Ectodermal cell (in vitro differentiated cells): ENCODE data around the gene UBE2S.

Experiments
- H3K27ac ChIP-seq: 2 replicates; pipeline ENCODE4 v1.7.0; 2013; ENCODE audit warnings: mild to moderate bottlenecking, low read depth, low read length; ENCODE audit not compliant: insufficient read depth, poor library complexity, severe bottlenecking
- H3K27me3 ChIP-seq: 2 replicates; pipeline ENCODE4 v1.7.0; 2013; ENCODE audit warnings: mild to moderate bottlenecking, low read length; ENCODE audit not compliant: insufficient read depth, control insufficient read depth, poor library complexity, severe bottlenecking
- H3K36me3 ChIP-seq: one replicate; pipeline ENCODE4 v1.7.0; 2013; ENCODE audit warnings: low read length; ENCODE audit not compliant: control insufficient read depth, insufficient read depth
- H3K4me1 ChIP-seq: one replicate; pipeline ENCODE4 v1.7.0; 2013; ENCODE audit warnings: low read length; ENCODE audit not compliant: control insufficient read depth, insufficient read depth
- H3K4me3 ChIP-seq: 2 replicates; pipeline ENCODE4 v1.7.0; 2013; ENCODE audit warnings: low read depth, low read length, control low read depth; ENCODE audit not compliant: insufficient read depth
- H3K9me3 ChIP-seq: 2 replicates; pipeline ENCODE4 v1.7.0; 2013; ENCODE audit warnings: mild to moderate bottlenecking, low read length, moderate library complexity; ENCODE audit not compliant: control insufficient read depth
- WGBS, 2 experiments: methylation state at CpG; one replicate each; pipeline ENCODE4 v1.1.7; 2013; ENCODE audit warnings: missing lambda C conversion rate in 2 of 2; 5-methylcytosine and 5-hydroxymethylcytosine counted together

UBE2S gene

GRCh38 chr19:55391702-55392615 is 15.6 kb downstream of the UBE2S start:
- Histone ChIP-seq H3K4me1 (peaks cover 41% of the 10 kb centered on the region), H3K9me3 (no peaks in the 10 kb centered on the region), H3K27ac (peak overlapping the region; percentile 36), H3K27me3 (no peaks in the 10 kb centered on the region), H3K36me3 (peaks cover 31% of the 10 kb centered on the region), H3K4me3 (no peak overlapping the region)
- 46 to 49% methylated on average over 18 of the region's 18 CpGs for WGBS, 2 experiments

- H3K36me3 ChIP-seq: peaks cover 32% of the 10 kb centered on the region
- no peaks in the 10 kb centered on the region for H3K27me3 ChIP-seq
- no peaks in the 10 kb centered on the region for H3K9me3 ChIP-seq
- H3K27ac ChIP-seq: no peak overlapping the region
- 90 to 92% methylated on average over 12 of the region's 12 CpGs for WGBS, 2 experiments
- peaks cover 46% of the 10 kb centered on the region for H3K4me1 ChIP-seq
- H3K4me3 ChIP-seq: no peak overlapping the region
Measured at GRCh38 chr19:55391191-55391670, 16.4 kb downstream of the UBE2S start.

GRCh38 chr19:55390461-55390880 is 17.1 kb downstream of the UBE2S start:
- 65 to 69% methylated on average over 7 of the region's 7 CpGs for WGBS, 2 experiments
- Histone ChIP-seq H3K27ac (no peak overlapping the region), H3K4me1 (peaks cover 46% of the 10 kb centered on the region), H3K36me3 (peaks cover 32% of the 10 kb centered on the region), H3K9me3 (no peaks in the 10 kb centered on the region), H3K4me3 (no peak overlapping the region), H3K27me3 (no peaks in the 10 kb centered on the region)

- Histone ChIP-seq H3K27me3 (no peaks in the 10 kb centered on the region), H3K36me3 (peaks cover 32% of the 10 kb centered on the region), H3K9me3 (no peaks in the 10 kb centered on the region), H3K4me3 (no peak overlapping the region), H3K4me1 (peaks cover 46% of the 10 kb centered on the region), H3K27ac (no peak overlapping the region)
- 82 to 85% methylated on average over 21 of the region's 21 CpGs for WGBS, 2 experiments
Measured at GRCh38 chr19:55389386-55390317, 17.9 kb downstream of the UBE2S start.

- Histone ChIP-seq H3K27me3 (peaks cover 5% of the 10 kb centered on the region), H3K27ac (no peak overlapping the region), H3K9me3 (no peaks in the 10 kb centered on the region), H3K4me1 (peaks cover 43% of the 10 kb centered on the region), H3K4me3 (no peak overlapping the region), H3K36me3 (peaks cover 32% of the 10 kb centered on the region)
- WGBS, 2 experiments: 93 to 94% methylated on average over 24 of the region's 24 CpGs
Measured at GRCh38 chr19:55387736-55388497, 19.7 kb downstream of the UBE2S start.

GRCh38 chr19:55386493-55386971 is 21.1 kb downstream of the UBE2S start:
- Histone ChIP-seq H3K27ac (no peak overlapping the region), H3K9me3 (no peaks in the 10 kb centered on the region), H3K36me3 (peaks cover 32% of the 10 kb centered on the region), H3K4me3 (peak overlapping the region; percentile 83), H3K27me3 (peaks cover 12% of the 10 kb centered on the region), H3K4me1 (peaks cover 32% of the 10 kb centered on the region)
- 9% methylated on average over 33 of the region's 33 CpGs for WGBS, 2 experiments

GRCh38 chr19:55385724-55386492 is 21.7 kb downstream of the UBE2S start, which contains the start of gene RPL28:
RPL28 (plus strand) TSS chr19:55385932; CDS start chr19:55386358, 426 bp downstream.
- Histone ChIP-seq H3K27me3 (peaks cover 12% of the 10 kb centered on the region), H3K27ac (peak within 1 kb of the TSS; percentile 68), H3K4me3 (peak within 1 kb of the TSS; percentile 83), H3K36me3 (peaks cover 32% of the 10 kb centered on the region), H3K9me3 (no peaks in the 10 kb centered on the region), H3K4me1 (peaks cover 32% of the 10 kb centered on the region)
- 0% methylated on average over 68 of the region's 68 CpGs for WGBS, 2 experiments

- Histone ChIP-seq H3K36me3 (peaks cover 32% of the 10 kb centered on the region), H3K27me3 (peaks cover 12% of the 10 kb centered on the region), H3K9me3 (no peaks in the 10 kb centered on the region), H3K27ac (peak overlapping the region; percentile 68), H3K4me1 (peaks cover 32% of the 10 kb centered on the region), H3K4me3 (peak overlapping the region; percentile 83)
- 8% methylated on average over 34 of the region's 34 CpGs for WGBS, 2 experiments
Measured at GRCh38 chr19:55384920-55385723, 22.5 kb downstream of the UBE2S start.
